HG03460 (cell line): ENCODE data around the gene OR6C70.
"Not testable (repeated sequence)": the region's sequence is repeated elsewhere in the genome, so short reads cannot be mapped to it uniquely, and the experiment has no call there.

Source experiments
- ATAC-seq: cut with Tn5 transposase; IDR thresholded peaks from one replicate; pipeline ENCODE4 v1.9.1; 2021; ENCODE audit not compliant: unreplicated experiment

OR6C70 gene

GRCh38 chr12:55470088-55470829 is at the start of gene OR6C70:
TSS of gene OR6C70 (minus strand) at chr12:55470138. CDS start at chr12:55470138, 0 bp downstream.
- no peak for ATAC-seq

- ATAC-seq = no peak
Measured at GRCh38 chr12:55516391-55516790, 46.5 kb upstream of the OR6C70 start.

GRCh38 chr12:55515696-55516095 is 45.8 kb upstream of the OR6C70 start:
- ATAC-seq = no peak

- no peak for ATAC-seq
Measured at GRCh38 chr12:55501601-55502000, 31.7 kb upstream of the OR6C70 start.

- ATAC-seq = no peak
Measured at GRCh38 chr12:55499810-55500252, 29.9 kb upstream of the OR6C70 start.

GRCh38 chr12:55499231-55499630 is 29.3 kb upstream of the OR6C70 start:
- no peak for ATAC-seq

GRCh38 chr12:55495490-55495889 is 25.6 kb upstream of the OR6C70 start:
- ATAC-seq = no peak

GRCh38 chr12:55492078-55492477 is 22.1 kb upstream of the OR6C70 start, which contains the start of gene OR6C68:
TSS of gene OR6C68 (plus strand) at chr12:55492378. CDS start at chr12:55492378, 0 bp downstream.
- no peak for ATAC-seq

- not testable (repeated sequence) for ATAC-seq
Measured at GRCh38 chr12:55484284-55484683, 14.3 kb upstream of the OR6C70 start.

GRCh38 chr12:55479136-55479535 is 9.2 kb upstream of the OR6C70 start:
- ATAC-seq = not testable (repeated sequence)

- no peak for ATAC-seq
Measured at GRCh38 chr12:55472264-55472663, 2.3 kb upstream of the OR6C70 start.

- ATAC-seq = no peak
Measured at GRCh38 chr12:55469291-55469690, 647 bp downstream of the OR6C70 start.

GRCh38 chr12:55467836-55468235 is 2.1 kb downstream of the OR6C70 start:
- no peak for ATAC-seq

GRCh38 chr12:55464926-55465325 is 5.0 kb downstream of the OR6C70 start:
- not testable (repeated sequence) for ATAC-seq

GRCh38 chr12:55448825-55449224 is 21.1 kb downstream of the OR6C70 start:
- no peak for ATAC-seq

- no peak for ATAC-seq
Measured at GRCh38 chr12:55446326-55446725, 23.6 kb downstream of the OR6C70 start.

GRCh38 chr12:55445357-55445756 is 24.6 kb downstream of the OR6C70 start:
- ATAC-seq = no peak

- ATAC-seq = no peak
Measured at GRCh38 chr12:55443776-55444175, 26.2 kb downstream of the OR6C70 start, which contains the start of gene OR6C2. TSS of gene OR6C2 (plus strand) at chr12:55444076. CDS start at chr12:55452214, 8,138 bp downstream.

- ATAC-seq = not testable (repeated sequence)
Measured at GRCh38 chr12:55441233-55441632, 28.7 kb downstream of the OR6C70 start.

GRCh38 chr12:55428331-55429243 is 41.4 kb downstream of the OR6C70 start:
- ATAC-seq = no peak

- no peak for ATAC-seq
Measured at GRCh38 chr12:55425954-55426353, 44.0 kb downstream of the OR6C70 start, which contains the start of gene OR6C76. TSS of gene OR6C76 (plus strand) at chr12:55426254. CDS start at chr12:55426254, 0 bp downstream.
